CD4-positive, alpha-beta T cell treated with Interleukin-15 for 1 hour (primary cell): ENCODE data around the gene SREBF1.

Experiments
- DNase-seq: peaks from one replicate; pipeline ENCODE4 v3.0.0-alpha.2; 2020

Gene SREBF1

GRCh38 chr17:17839791-17840707 lies 3.3 kb upstream of the SREBF1 start:
- DNase-seq: peak; percentile 86

DNA sequence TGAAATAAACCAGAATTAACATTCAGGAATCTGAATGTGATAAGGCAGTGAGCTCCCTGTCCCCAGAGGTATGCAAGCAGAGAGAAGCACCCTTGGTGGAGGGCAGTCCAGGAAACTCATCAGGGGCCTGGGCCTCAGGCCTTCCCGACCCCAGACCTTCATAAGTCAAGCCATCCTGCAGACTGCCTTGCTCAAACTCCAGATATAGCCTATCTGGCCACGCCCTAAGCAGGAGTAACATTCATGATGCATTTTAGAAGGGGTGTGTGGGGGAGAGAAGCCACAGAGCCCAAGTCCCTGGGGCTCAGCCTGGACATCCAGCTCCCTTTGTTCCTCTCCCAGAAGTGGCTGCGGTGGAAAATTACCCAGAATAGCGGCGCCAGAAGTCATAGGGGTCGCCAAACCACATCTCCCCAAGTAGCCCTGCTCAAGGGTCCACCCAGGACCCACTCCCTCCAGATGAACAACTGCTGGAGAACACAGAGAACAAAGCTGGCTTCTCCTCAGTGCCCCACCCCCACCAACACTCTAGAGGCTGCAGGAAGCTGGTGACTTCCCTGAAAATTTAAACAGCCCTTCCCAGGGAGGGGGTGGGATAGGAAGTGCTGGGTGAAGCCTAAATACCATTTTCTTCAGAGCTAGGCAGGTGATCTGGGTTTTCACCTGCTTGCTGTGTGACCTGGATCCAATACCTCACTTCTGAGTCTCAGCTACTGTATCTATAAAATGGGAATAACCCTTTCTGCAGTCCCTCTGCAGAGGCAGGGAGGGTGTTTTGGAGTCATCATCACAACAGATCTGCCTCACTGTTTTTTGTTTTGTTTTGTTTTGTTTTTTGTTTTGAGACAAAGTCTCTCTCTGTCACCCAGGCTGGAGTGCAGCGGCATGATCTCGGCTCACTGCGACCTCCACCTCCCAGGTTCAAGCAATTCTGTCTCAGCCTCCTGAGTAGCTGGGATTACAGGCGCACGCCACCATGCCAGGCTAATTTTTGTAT lies 1.5 kb upstream of the SREBF1 start:
- no peak for DNase-seq

GRCh38 chr17:17837380-17837821 lies 615 bp upstream of the SREBF1 start:
- no peak for DNase-seq

- DNase-seq: peak; percentile 97
Measured at GRCh38 chr17:17836250-17836817, 452 bp downstream of the SREBF1 start.

- DNase-seq: no peak
Measured at GRCh38 chr17:17835415-17836249, 1.2 kb downstream of the SREBF1 start.

- no peak for DNase-seq
Measured at GRCh38 chr17:17834974-17835373, 1.8 kb downstream of the SREBF1 start.

DNA sequence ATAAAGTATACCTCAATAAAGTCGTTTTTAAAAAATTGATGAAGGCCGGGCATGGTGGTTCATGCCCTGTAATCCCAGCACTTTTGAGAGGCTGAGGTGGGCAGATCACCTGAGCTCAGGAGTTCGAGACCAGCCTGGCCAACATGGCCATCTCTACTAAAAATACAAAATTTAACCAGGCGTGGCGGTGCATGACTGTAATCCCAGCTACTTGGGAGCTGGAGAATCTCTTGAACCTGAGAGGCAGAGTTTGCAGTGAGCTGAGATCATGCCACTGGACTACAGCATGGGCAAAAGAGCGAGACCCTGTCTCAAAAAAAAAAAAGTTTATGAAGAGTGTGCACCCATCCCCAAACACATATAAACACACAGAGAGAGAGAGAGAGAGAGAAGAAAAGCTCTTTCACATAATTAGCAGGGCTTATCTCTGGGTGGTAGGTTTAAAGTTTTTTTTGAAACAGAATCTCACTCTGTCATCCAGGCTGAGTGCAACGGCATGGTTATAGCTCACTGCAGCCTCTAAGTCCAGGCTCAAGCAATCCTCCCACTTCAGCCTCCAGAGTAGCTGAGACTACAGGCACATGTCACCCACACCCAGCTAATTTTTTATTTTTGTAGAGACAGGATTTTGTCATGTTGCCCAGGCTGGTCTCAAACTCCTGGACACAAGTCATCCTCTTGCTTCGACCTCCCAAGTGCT lies 3.0 kb downstream of the SREBF1 start:
- DNase-seq: no peak

DNA sequence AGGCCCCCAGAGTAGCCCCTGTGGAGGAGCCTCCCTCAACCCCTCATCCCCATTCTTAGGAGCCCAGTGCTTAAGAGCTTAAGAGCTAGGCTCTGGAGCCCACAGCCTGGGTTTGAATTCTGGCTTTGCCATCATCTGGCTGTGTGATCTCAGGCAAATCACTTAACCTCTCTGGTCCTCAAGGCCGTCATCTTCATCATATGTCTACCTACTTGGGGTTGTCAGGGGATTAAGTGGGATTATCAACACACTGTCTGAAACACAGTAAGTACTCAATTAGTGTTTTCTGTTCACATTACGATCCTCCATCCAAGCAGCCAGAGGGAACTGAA lies 4.8 kb downstream of the SREBF1 start:
- DNase-seq: no peak

DNA sequence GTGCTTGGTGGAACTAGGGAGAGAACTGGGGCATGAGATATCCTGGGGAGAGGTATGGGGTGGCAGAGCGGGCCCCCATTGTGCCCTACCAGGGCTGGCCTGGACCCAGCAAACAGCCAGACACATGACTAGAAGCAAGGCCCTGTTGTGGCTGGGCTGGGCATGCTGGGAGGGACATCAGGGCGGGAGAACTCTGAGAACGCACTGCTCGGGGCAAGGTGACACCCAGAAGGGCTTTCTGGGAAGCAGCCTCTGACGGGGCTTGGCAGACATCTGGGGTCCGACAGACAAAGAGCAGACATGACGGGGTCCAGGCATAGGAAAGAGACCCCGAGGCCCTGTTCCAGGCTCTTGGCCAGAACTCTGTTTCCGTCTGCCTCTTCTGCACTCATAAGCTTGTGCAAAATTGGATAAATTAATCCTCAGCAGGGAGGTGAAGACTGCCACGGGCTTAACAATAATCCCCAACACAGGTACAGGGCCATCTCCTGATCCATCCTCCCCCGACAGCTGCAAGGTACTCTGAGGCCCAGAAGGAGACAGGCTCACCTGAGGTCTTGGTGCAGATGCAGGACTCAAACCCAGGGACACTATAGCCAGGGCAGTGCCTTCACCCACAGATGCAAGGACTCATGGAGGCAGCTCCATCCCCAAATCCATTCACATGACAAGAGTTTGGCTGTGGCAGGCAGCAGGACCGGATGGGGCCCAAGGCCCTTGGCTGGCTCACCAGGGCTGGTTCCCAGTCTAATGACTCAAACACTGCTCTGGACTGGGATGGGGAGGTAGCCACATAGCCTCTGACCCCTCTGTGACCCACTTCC lies 5.4 kb downstream of the SREBF1 start:
- DNase-seq: no peak

DNA sequence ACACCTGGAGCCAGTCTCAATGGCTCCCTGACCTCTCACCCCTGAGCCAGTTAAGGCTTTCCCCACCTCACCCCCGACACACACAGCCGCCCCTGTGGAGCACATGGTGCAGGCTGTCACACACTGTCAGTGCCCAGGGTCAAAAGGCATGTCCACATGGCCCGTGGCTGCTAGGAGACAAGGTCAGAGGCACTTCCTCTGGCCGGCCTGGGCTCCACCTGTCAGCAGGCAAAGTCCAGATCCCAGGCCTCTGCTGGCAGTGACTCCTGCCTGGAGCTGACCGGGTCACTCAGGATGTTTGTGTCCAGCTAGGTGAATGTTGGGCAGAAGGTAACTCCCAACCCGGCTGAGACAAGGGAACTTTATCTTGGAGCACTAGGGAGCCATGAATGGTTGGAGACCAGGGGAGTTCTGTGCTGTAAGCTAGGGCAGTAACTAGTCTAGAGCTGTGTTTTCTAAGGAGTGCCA lies 6.0 kb downstream of the SREBF1 start:
- no peak for DNase-seq

- DNase-seq: no peak
Measured at GRCh38 chr17:17830269-17830567, 6.6 kb downstream of the SREBF1 start.

DNA sequence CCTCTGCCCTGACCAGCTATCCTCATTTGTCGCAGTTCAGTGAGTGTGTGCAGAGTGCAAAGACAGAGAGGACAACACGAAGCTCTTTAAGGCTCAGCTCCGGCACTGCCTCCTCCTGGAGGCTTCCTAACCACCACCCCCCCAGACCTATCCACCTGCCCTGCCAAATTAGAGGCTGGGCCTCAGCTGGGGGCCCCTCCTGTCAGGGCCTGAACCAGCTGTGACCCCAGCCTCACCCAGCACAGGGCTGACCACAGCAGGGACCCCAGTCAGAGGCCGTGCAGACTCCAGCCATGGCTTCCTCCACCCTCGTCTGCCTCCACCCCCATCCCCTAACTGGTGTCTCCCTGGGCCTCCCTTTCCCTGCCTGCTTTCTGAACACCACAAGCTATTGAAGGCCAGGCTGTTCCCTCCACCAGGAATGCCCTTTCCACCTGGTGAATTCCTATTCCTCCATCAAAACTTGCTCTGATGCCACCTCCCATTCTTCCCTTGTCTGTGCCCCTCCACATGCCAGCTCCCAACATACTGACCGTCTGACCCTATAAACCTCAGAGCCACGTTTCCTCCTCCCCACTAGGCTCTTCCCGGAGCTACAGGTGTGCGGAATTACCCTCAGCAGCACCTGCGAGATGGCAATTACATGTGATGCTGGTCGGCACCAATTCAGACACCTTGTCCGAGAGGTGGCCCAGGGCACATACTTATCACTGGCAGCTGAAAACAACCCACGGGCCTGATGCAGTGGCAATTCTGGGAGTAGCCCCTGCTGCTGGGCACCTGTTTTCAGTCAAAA lies 8.8 kb downstream of the SREBF1 start:
- no peak for DNase-seq

- DNase-seq: no peak
Measured at GRCh38 chr17:17826942-17827785, 9.6 kb downstream of the SREBF1 start.

DNA sequence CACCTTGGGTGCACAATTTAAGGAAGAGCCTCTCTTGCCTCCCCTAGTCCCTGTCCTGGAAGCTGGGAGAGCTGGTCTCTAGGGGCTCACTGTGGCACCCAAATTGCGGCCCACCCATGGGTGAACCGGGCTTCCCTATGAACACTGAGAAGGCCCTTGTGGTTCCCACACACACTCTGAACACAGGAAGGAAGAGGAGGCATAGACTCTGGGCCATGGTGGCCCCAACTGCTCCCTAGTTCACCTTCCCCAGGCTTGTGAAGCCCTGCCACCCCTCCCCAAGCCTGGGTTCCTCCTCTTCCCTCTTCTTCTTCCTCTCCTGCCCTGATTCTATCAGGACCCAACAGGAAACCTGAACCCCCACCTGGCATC lies 10.5 kb downstream of the SREBF1 start:
- no peak for DNase-seq

DNA sequence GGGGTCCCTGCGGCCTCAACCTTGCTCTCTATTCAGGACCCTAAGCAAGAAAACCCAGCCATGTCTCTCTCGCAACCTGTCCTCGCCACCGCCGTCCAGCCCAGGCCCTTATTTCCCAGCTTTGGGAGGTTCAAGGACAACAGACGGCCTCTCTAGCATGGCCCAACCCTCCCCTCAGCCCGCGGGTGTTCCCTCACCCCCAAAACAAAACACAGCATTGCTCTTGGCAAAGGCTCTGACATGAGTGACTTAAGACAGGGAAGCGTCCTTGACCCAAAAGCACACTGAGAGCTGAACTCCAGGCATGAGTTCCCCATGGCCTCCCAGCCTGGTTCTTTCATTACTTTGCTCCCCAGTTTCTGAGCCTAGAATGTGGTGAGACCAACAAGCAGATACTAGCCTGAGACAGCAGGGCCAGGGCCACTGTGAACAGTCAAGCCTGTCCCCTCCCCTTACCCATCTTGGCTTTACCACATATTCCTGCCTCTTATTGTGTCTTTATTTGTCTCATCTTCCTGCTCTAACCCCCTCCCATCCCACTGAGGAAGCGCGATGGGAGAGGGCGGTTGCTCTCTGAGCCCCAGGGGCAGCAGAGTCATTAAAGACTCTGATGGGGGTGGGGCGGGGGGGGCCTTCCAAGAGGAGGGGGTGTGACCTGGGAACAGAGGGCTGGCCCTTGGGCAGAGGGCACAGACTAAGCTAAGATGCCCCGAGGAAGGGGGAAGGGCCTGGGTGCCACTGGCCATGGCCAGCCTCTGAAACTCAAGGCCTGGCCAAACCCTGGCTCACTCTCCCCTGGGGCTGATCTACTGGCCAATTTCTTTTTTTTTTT lies 11.8 kb downstream of the SREBF1 start:
- no peak for DNase-seq

DNA sequence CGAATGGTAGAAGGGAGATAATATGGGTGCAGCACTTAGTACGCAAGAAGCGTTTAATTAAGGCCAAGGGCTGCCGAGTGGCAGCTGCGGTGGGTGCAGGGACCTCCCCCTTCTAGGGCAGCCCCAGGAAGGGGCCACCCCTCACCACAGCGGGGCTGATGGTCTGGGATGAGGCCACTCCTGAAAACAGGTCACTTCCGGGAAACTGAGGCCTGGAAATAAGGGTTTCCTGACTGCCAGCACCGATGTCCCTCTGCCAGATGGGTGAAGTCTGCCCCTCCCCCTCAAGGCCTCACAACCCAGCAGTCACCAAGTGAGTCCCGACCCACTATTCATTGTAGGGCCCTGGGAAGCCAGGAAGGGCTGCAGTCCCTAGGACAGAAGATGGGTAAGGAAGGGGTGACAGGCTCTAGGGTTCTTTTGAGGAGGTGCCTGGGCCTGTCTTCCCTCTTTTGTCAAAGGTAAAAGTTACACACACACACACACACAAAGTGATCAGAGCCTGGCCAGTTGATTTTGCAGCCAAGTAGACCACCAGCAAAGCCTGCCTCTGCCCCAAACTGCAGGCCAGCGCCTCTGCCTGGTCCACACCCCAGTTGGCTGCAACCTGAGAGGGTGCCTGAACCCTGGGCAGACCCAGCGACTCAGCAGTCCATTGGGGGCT lies 12.5 kb downstream of the SREBF1 start:
- no peak for DNase-seq

GRCh38 chr17:17823433-17824118 lies 13.2 kb downstream of the SREBF1 start:
- peak; percentile 89 for DNase-seq
